Neural cell (in vitro differentiated cells): ENCODE data around the gene CACNA1H. TPM values are rescaled to one million over a fixed set of nuclear protein-coding genes. Genes with fewer than 3 reads are reported as not detected.

Experiments used
- H2AFZ ChIP-seq: fragments of 200-600, 300-800 bp; sonication (generic), shearing (Covaris generic); 2 replicates; pipeline ENCODE4 v1.6.0; 2014; ENCODE audit warnings: low read depth, mild to moderate bottlenecking, antibody characterized with exemption, low read length, moderate library complexity
- H3F3A ChIP-seq: fragments of 200-600 bp; shearing (Covaris generic); 2 replicates; pipeline ENCODE4 v1.6.1; 2016; ENCODE audit warnings: mild to moderate bottlenecking, moderate library complexity, mixed read lengths, antibody characterized with exemption, low read length; ENCODE audit not compliant: insufficient read depth, poor library complexity, severe bottlenecking
- H3K27ac ChIP-seq: fragments of 200-600, 300-800 bp; sonication (generic), shearing (Covaris generic); 2 replicates; pipeline ENCODE4 v1.5.1; 2014; ENCODE audit warnings: mild to moderate bottlenecking, low read length, moderate library complexity
- H3K27me3 ChIP-seq: fragments of 300-800, 200-600 bp; sonication (generic), shearing (Covaris generic); 2 replicates; pipeline ENCODE4 v1.6.0; 2014; ENCODE audit warnings: mild to moderate bottlenecking, low read depth, low read length, moderate library complexity; ENCODE audit not compliant: insufficient read depth
- H3K36me3 ChIP-seq: fragments of 300-800, 200-600 bp; sonication (generic), shearing (Covaris generic); 2 replicates; pipeline ENCODE4 v1.5.1; 2014; ENCODE audit warnings: mild to moderate bottlenecking, antibody characterized with exemption, low read length, moderate library complexity; ENCODE audit not compliant: insufficient read depth
- H3K4me2 ChIP-seq: fragments of 300-800, 200-600 bp; sonication (generic), shearing (Covaris generic); 2 replicates; pipeline ENCODE4 v1.6.0; 2014; ENCODE audit warnings: mild to moderate bottlenecking, low read length
- H3K4me3 ChIP-seq: fragments of 300-800, 200-600 bp; sonication (generic), shearing (Covaris generic); 2 replicates; pipeline ENCODE4 v1.5.1; 2014; ENCODE audit warnings: mild to moderate bottlenecking, low read length, moderate library complexity
- H3K79me2 ChIP-seq: fragments of 200-600 bp; shearing (Covaris generic); replicated peaks from 2 replicates; pipeline ENCODE4 v1.6.0; 2014; ENCODE audit warnings: mild to moderate bottlenecking, low read length, moderate library complexity; ENCODE audit not compliant: insufficient read depth
- H3K9ac ChIP-seq: fragments of 300-800, 200-600 bp; sonication (generic), shearing (Covaris generic); 2 replicates; pipeline ENCODE4 v1.6.1; 2016; ENCODE audit warnings: mild to moderate bottlenecking, low read length, mixed read lengths
- H3K9me2 ChIP-seq: fragments of 200-600 bp; shearing (Covaris generic); 2 replicates; pipeline ENCODE4 v1.6.1; 2016; ENCODE audit warnings: mild to moderate bottlenecking, low read length, mixed read lengths; ENCODE audit not compliant: insufficient read depth
- H3K9me3 ChIP-seq: fragments of 200-600, 300-800 bp; sonication (generic), shearing (Covaris generic); 2 replicates; pipeline ENCODE4 v1.6.1; 2016; ENCODE audit warnings: mild to moderate bottlenecking, mixed run types, low read length, moderate library complexity, mixed read lengths
- H4K20me1 ChIP-seq: fragments of 200-600 bp; shearing (Covaris generic); 2 replicates; pipeline ENCODE4 v1.6.1; 2016; ENCODE audit warnings: mild to moderate bottlenecking, mixed run types; ENCODE audit not compliant: insufficient read depth
- CTCF ChIP-seq: fragments of 450-650 bp; IDR thresholded peaks from 2 replicates; pipeline ENCODE4 v1.5.1; 2014; ENCODE audit warnings: antibody characterized with exemption, mild to moderate bottlenecking, moderate library complexity; ENCODE audit not compliant: poor library complexity, severe bottlenecking
- EP300 ChIP-seq: fragments of 450-650 bp; conservative IDR thresholded peaks from 2 replicates; pipeline ENCODE4 v1.6.1; 2014; ENCODE audit warnings: antibody characterized with exemption, mild to moderate bottlenecking, moderate library complexity; ENCODE audit not compliant: poor library complexity, severe bottlenecking
- EZH2 ChIP-seq: fragments of 200-600, 300-800 bp; shearing (Covaris generic), sonication (generic); IDR thresholded peaks from 2 replicates; pipeline ENCODE4 v1.6.1; 2014; ENCODE audit warnings: antibody characterized with exemption, low read length, borderline replicate concordance, mild to moderate bottlenecking; ENCODE audit not compliant: insufficient read depth, poor library complexity, severe bottlenecking
- MXI1 ChIP-seq: fragments of 450-650 bp; conservative IDR thresholded peaks from 2 replicates; pipeline ENCODE4 v1.6.1; 2014; ENCODE audit warnings: antibody characterized with exemption, mild to moderate bottlenecking; ENCODE audit not compliant: poor library complexity, severe bottlenecking
- POLR2AphosphoS5 ChIP-seq: IDR thresholded peaks from 2 replicates; pipeline ENCODE4 v1.6.1; 2012
- RAD21 ChIP-seq: fragments of 450-650 bp; conservative IDR thresholded peaks from 2 replicates; pipeline ENCODE4 v1.6.1; 2014; ENCODE audit warnings: antibody characterized with exemption, mild to moderate bottlenecking, moderate library complexity
- REST ChIP-seq: IDR thresholded peaks from 2 replicates; pipeline ENCODE4 v1.6.1; 2012; ENCODE audit warnings: borderline replicate concordance
- SMC3 ChIP-seq: fragments of 450-650 bp; conservative IDR thresholded peaks from 2 replicates; pipeline ENCODE4 v1.6.1; 2014; ENCODE audit warnings: antibody characterized with exemption, mild to moderate bottlenecking, moderate library complexity; ENCODE audit not compliant: poor library complexity
- TAF1 ChIP-seq: IDR thresholded peaks from 2 replicates; pipeline ENCODE4 v1.6.1; 2012; ENCODE audit warnings: low read depth
- polyA plus RNA-seq: library from polyadenylated mRNA; depleted of rRNA; stranded (reverse); fragments of >200 nt; gene quantifications from 2 replicates; pipeline ENCODE4 v1.2.3, GENCODE V29; 2014

CACNA1H gene
- polyA plus RNA-seq, 1 donor from 2014 or later, result 27.7 TPM

- no peaks in the 10 kb centered on the region for H3K79me2 ChIP-seq
- no peaks in the 10 kb centered on the region for H3K9me2 ChIP-seq
- no peak overlapping the region for H3K27ac ChIP-seq
- no peak overlapping the region for H3K4me2 ChIP-seq
- no peak overlapping the region for H2AFZ ChIP-seq
- no peak overlapping the region for H3K9ac ChIP-seq
- TF ChIP-seq EP300 (no peak), REST (no peak), SMC3 (no peak), TAF1 (no peak), POLR2AphosphoS5 (no peak), EZH2 (no peak), RAD21 (no peak), MXI1 (no peak), CTCF (no peak)
- no peaks in the 10 kb centered on the region for H3K36me3 ChIP-seq
- H4K20me1 ChIP-seq, result no peaks in the 10 kb centered on the region
- no peaks in the 10 kb centered on the region for H3K27me3 ChIP-seq
- no peaks in the 10 kb centered on the region for H3F3A ChIP-seq
- H3K9me3 ChIP-seq, result no peaks in the 10 kb centered on the region
- H3K4me3 ChIP-seq, result no peak overlapping the region
Measured at GRCh38 chr16:1169285-1170075, 16.6 kb downstream of the CACNA1H start.

GRCh38 chr16:1170076-1170418 is 17.1 kb downstream of the CACNA1H start:
- H3K9ac ChIP-seq, result no peak overlapping the region
- H3K27ac ChIP-seq, result no peak overlapping the region
- no peak overlapping the region for H3K4me2 ChIP-seq
- H2AFZ ChIP-seq, result no peak overlapping the region
- no peaks in the 10 kb centered on the region for H3K36me3 ChIP-seq
- H3K79me2 ChIP-seq, result no peaks in the 10 kb centered on the region
- H3K27me3 ChIP-seq, result no peaks in the 10 kb centered on the region
- no peaks in the 10 kb centered on the region for H3F3A ChIP-seq
- H3K4me3 ChIP-seq, result no peak overlapping the region
- H3K9me3 ChIP-seq, result no peaks in the 10 kb centered on the region
- TF ChIP-seq REST (no peak), RAD21 (no peak), CTCF (no peak), SMC3 (no peak), EP300 (no peak), POLR2AphosphoS5 (no peak), EZH2 (no peak), TAF1 (no peak), MXI1 (no peak)
- H3K9me2 ChIP-seq, result no peaks in the 10 kb centered on the region
- H4K20me1 ChIP-seq, result no peaks in the 10 kb centered on the region
